Esophagus (tissue), 2 donors: ENCODE measurements around the gene RPS14. TPM values are rescaled to one million over a fixed set of nuclear protein-coding genes. Genes with fewer than 3 reads are reported as not detected.

Experiments
- H3K27ac ChIP-seq, 2 donors: one replicate each; pipeline ENCODE4 v1.5.1; 2013; ENCODE audit warnings: low read depth in 2 of 2, mild to moderate bottlenecking in 2 of 2, inconsistent platforms in 1 of 2, low read length in 1 of 2, moderate library complexity in 1 of 2
- H3K27me3 ChIP-seq, 2 donors: one replicate each; pipeline ENCODE4 v1.6.1; 2013; ENCODE audit warnings: low read length in 2 of 2, control low read depth in 1 of 2, mild to moderate bottlenecking in 1 of 2; ENCODE audit not compliant: insufficient read depth in 2 of 2, control insufficient read depth in 1 of 2
- H3K36me3 ChIP-seq, 2 donors: one replicate each; pipeline ENCODE4 v1.6.1; 2013; ENCODE audit warnings: low read length in 1 of 2; ENCODE audit not compliant: control insufficient read depth in 2 of 2, insufficient read depth in 2 of 2
- H3K4me1 ChIP-seq, 2 donors: one replicate each; pipeline ENCODE4 v1.6.1; 2013; ENCODE audit warnings: low read length in 1 of 2; ENCODE audit not compliant: control insufficient read depth in 2 of 2, insufficient read depth in 2 of 2
- H3K4me3 ChIP-seq, 2 donors: one replicate each; pipeline ENCODE4 v1.5.1; 2013; ENCODE audit warnings: low read length in 2 of 2, mild to moderate bottlenecking in 2 of 2, low read depth in 1 of 2, moderate library complexity in 1 of 2
- H3K9me3 ChIP-seq, 2 donors: one replicate each; pipeline ENCODE4 v1.6.1; 2013; ENCODE audit warnings: mild to moderate bottlenecking in 2 of 2, low read depth in 1 of 2, low read length in 1 of 2, moderate library complexity in 1 of 2; ENCODE audit not compliant: control insufficient read depth in 2 of 2, insufficient read depth in 1 of 2
- whole genome bisulfite sequencing, 2 donors: extraction: QIAGEN DNeasy Blood & Tissue Kit; methylation state at CpG; one replicate each; pipeline ENCODE4 v1.1.7; 2013; 5-methylcytosine and 5-hydroxymethylcytosine counted together
- polyA plus RNA-seq, 2 donors: library from polyadenylated mRNA; stranded (reverse); fragments of 200-250 nt; gene quantifications; one replicate each; pipeline ENCODE4 v1.2.3, GENCODE V29; 2013
- donor health status: healthy with polysubstance abuse.
- donor health status: Bipolar disorder and iron deficiency.

Gene RPS14
- polyA plus RNA-seq = 1,000 to 10,000 TPM; 2,283 to 4,187 TPM

- Histone ChIP-seq H3K9me3 (no peaks in the 10 kb centered on the region), H3K27me3 (no peaks in the 10 kb centered on the region), H3K36me3 (peaks cover 19 to 28% of the 10 kb centered on the region in 2 donors), H3K4me1 (peaks cover 0 to under 1% of the 10 kb centered on the region in 2 donors), H3K27ac (peak within 1 kb of the TSS; percentile 97 to 99), H3K4me3 (peak within 1 kb of the TSS; percentile 92 to 96)
- 3 to 4% methylated on average over 58 of the region's 58 CpGs for WGBS, 2 donors
Measured at GRCh38 chr5:150449517-150450339, at the start of gene RPS14. TSS of gene RPS14 (minus strand) at chr5:150449739. CDS start at chr5:150447733, 2,006 bp downstream.

GRCh38 chr5:150498971-150499370, 49.4 kb upstream of the RPS14 start:
- H3K27me3 ChIP-seq = no peaks in the 10 kb centered on the region
- peaks cover 0 to 2% of the 10 kb centered on the region in 2 donors for H3K36me3 ChIP-seq
- H3K4me3 ChIP-seq = no peak overlapping the region
- peak overlapping the region; percentile 94 to 96 for H3K27ac ChIP-seq
- H3K9me3 ChIP-seq = no peaks in the 10 kb centered on the region
- peaks cover 38 to 56% of the 10 kb centered on the region in 2 donors for H3K4me1 ChIP-seq

- Histone ChIP-seq H3K27ac (peak overlapping the region; percentile 94 to 96), H3K36me3 (peaks cover 0 to 2% of the 10 kb centered on the region in 2 donors), H3K4me3 (no peak overlapping the region), H3K27me3 (no peaks in the 10 kb centered on the region), H3K9me3 (no peaks in the 10 kb centered on the region), H3K4me1 (peaks cover 35 to 51% of the 10 kb centered on the region in 2 donors)
- 53 to 58% methylated on average over 6 of the region's 6 CpGs for WGBS, 2 donors
Measured at GRCh38 chr5:150498501-150498900, 49.0 kb upstream of the RPS14 start.

- 55 to 57% methylated on average over 5 of the region's 5 CpGs for WGBS, 2 donors
- peaks cover 0 to 2% of the 10 kb centered on the region in 2 donors for H3K36me3 ChIP-seq
- H3K9me3 ChIP-seq = no peaks in the 10 kb centered on the region
- peaks cover 35 to 49% of the 10 kb centered on the region in 2 donors for H3K4me1 ChIP-seq
- peak overlapping the region; percentile 94 to 96 for H3K27ac ChIP-seq
- H3K27me3 ChIP-seq = no peaks in the 10 kb centered on the region
- peak overlapping the region in 1 of 2 donors; percentile 7 for H3K4me3 ChIP-seq
Measured at GRCh38 chr5:150497989-150498317, 48.4 kb upstream of the RPS14 start.

- no peaks in the 10 kb centered on the region for H3K27me3 ChIP-seq
- H3K36me3 ChIP-seq = peaks cover 0 to 2% of the 10 kb centered on the region in 2 donors
- no peaks in the 10 kb centered on the region for H3K9me3 ChIP-seq
- peaks cover 30 to 47% of the 10 kb centered on the region in 2 donors for H3K4me1 ChIP-seq
- peak overlapping the region; percentile 94 to 96 for H3K27ac ChIP-seq
- 40 to 49% methylated on average over 14 of the region's 14 CpGs for WGBS, 2 donors
- no peak overlapping the region for H3K4me3 ChIP-seq
Measured at GRCh38 chr5:150497274-150497988, 47.9 kb upstream of the RPS14 start.

- Histone ChIP-seq H3K4me1 (peaks cover 26 to 52% of the 10 kb centered on the region in 2 donors), H3K27me3 (no peaks in the 10 kb centered on the region), H3K4me3 (no peak overlapping the region), H3K9me3 (no peaks in the 10 kb centered on the region), H3K27ac (peak overlapping the region; percentile 86 to 94), H3K36me3 (peaks cover 0 to 5% of the 10 kb centered on the region in 2 donors)
- 38 to 55% methylated on average over 4 of the region's 4 CpGs for WGBS, 2 donors
Measured at GRCh38 chr5:150496534-150496933, 47.0 kb upstream of the RPS14 start.

- H3K27me3 ChIP-seq = no peaks in the 10 kb centered on the region
- H3K36me3 ChIP-seq = peaks cover 0 to 5% of the 10 kb centered on the region in 2 donors
- 72 to 82% methylated on average over 3 of the region's 3 CpGs for WGBS, 2 donors
- no peaks in the 10 kb centered on the region for H3K9me3 ChIP-seq
- H3K27ac ChIP-seq = peak overlapping the region; percentile 86 to 94
- peaks cover 22 to 49% of the 10 kb centered on the region in 2 donors for H3K4me1 ChIP-seq
- no peak overlapping the region for H3K4me3 ChIP-seq
Measured at GRCh38 chr5:150496098-150496497, 46.6 kb upstream of the RPS14 start.

- Histone ChIP-seq H3K9me3 (no peaks in the 10 kb centered on the region), H3K4me3 (no peak overlapping the region), H3K27me3 (no peaks in the 10 kb centered on the region), H3K27ac (peak overlapping the region; percentile 95 to 96), H3K36me3 (peaks cover 0 to 3% of the 10 kb centered on the region in 2 donors), H3K4me1 (peaks cover 17 to 48% of the 10 kb centered on the region in 2 donors)
- 33 to 57% methylated on average over 6 of the region's 6 CpGs for WGBS, 2 donors
Measured at GRCh38 chr5:150492621-150493020, 43.1 kb upstream of the RPS14 start.

- 69 to 76% methylated on average over 4 of the region's 4 CpGs for WGBS, 2 donors
- Histone ChIP-seq H3K36me3 (peaks cover 0 to 3% of the 10 kb centered on the region in 2 donors), H3K4me1 (peaks cover 16 to 44% of the 10 kb centered on the region in 2 donors), H3K4me3 (no peak overlapping the region), H3K9me3 (no peaks in the 10 kb centered on the region), H3K27me3 (no peaks in the 10 kb centered on the region), H3K27ac (peak overlapping the region; percentile 95 to 96)
Measured at GRCh38 chr5:150491876-150492275, 42.3 kb upstream of the RPS14 start.
